ENCODE data around the gene PLK5.

PLK5 gene

GRCh38 chr19:1560286-1560882, 36.5 kb downstream of the PLK5 start:
- TF ChIP-seq RARB (CRISPR knock-in tag; IDR thresholded peaks at IDR 0.05) (no peak), PPARA (CRISPR knock-in tag; IDR thresholded peaks at IDR 0.05; ENCODE audit: borderline replicate concordance) (no peak), ZNF565 (CRISPR knock-in tag; conservative IDR thresholded peaks at IDR 0.05; ENCODE audit: low read depth) (no peak), ZFP30 (CRISPR knock-in tag; IDR thresholded peaks at IDR 0.05) (no peak), ISL1 (CRISPR knock-in tag; IDR thresholded peaks at IDR 0.05) (no peak), CSRNP3 (CRISPR knock-in tag; IDR thresholded peaks at IDR 0.05) (no peak)
- ATAC-seq: no peak

- TF ChIP-seq ZNF8 (CRISPR knock-in tag; IDR thresholded peaks at IDR 0.05): no peak
- no peak for TF ChIP-seq PATZ1 (CRISPR knock-in tag; IDR thresholded peaks at IDR 0.05; ENCODE audit: borderline replicate concordance)
- TF ChIP-seq ZNF70 (CRISPR knock-in tag; IDR thresholded peaks at IDR 0.05): no peak
- no peak for TF ChIP-seq ZNF565 (CRISPR knock-in tag; conservative IDR thresholded peaks at IDR 0.05; ENCODE audit: low read depth)
- no peak for TF ChIP-seq SNAI2 (CRISPR knock-in tag; IDR thresholded peaks at IDR 0.05)
- TF ChIP-seq CSRNP3 (CRISPR knock-in tag; IDR thresholded peaks at IDR 0.05): no peak
- TF ChIP-seq PPARA (CRISPR knock-in tag; IDR thresholded peaks at IDR 0.05; ENCODE audit: borderline replicate concordance): no peak
- TF ChIP-seq OSR1 (CRISPR knock-in tag; IDR thresholded peaks at IDR 0.05): no peak
- TF ChIP-seq TCF4 (CRISPR knock-in tag; IDR thresholded peaks at IDR 0.05; ENCODE audit: borderline replicate concordance): no peak
- no peak for TF ChIP-seq ISL1 (CRISPR knock-in tag; IDR thresholded peaks at IDR 0.05)
- no peak for TF ChIP-seq TSHZ2 (CRISPR knock-in tag; IDR thresholded peaks at IDR 0.05)
- no peak for ATAC-seq
Observed at GRCh38 chr19:1561236-1561842, 37.5 kb downstream of the PLK5 start.

GRCh38 chr19:1563251-1563650, 39.4 kb downstream of the PLK5 start:
- ATAC-seq: no peak
- TF ChIP-seq ZNF8 (CRISPR knock-in tag; IDR thresholded peaks at IDR 0.05): no peak
- TF ChIP-seq ZNF565 (CRISPR knock-in tag; conservative IDR thresholded peaks at IDR 0.05; ENCODE audit: low read depth): no peak
- no peak for TF ChIP-seq POU6F1 (CRISPR knock-in tag; IDR thresholded peaks at IDR 0.05; ENCODE audit: borderline replicate concordance, low read depth)
- no peak for TF ChIP-seq ZFP3 (CRISPR knock-in tag; IDR thresholded peaks at IDR 0.05)
- no peak for TF ChIP-seq CREB5 (CRISPR knock-in tag; IDR thresholded peaks at IDR 0.05; ENCODE audit: low read depth)
- TF ChIP-seq GLIS3 (CRISPR knock-in tag; IDR thresholded peaks at IDR 0.05): no peak
- TF ChIP-seq ISL1 (CRISPR knock-in tag; IDR thresholded peaks at IDR 0.05): no peak
- TF ChIP-seq PPARA (CRISPR knock-in tag; IDR thresholded peaks at IDR 0.05; ENCODE audit: borderline replicate concordance): no peak
- TF ChIP-seq ESRRG (CRISPR knock-in tag; IDR thresholded peaks at IDR 0.05): no peak
- no peak for TF ChIP-seq RARB (CRISPR knock-in tag; IDR thresholded peaks at IDR 0.05)
- no peak for TF ChIP-seq ARNTL (CRISPR knock-in tag; IDR thresholded peaks at IDR 0.05; ENCODE audit: borderline replicate concordance, low read depth)
- TF ChIP-seq TOX (CRISPR knock-in tag; IDR thresholded peaks at IDR 0.05; ENCODE audit: borderline replicate concordance): no peak
- TF ChIP-seq OSR1 (CRISPR knock-in tag; IDR thresholded peaks at IDR 0.05): no peak
- no peak for TF ChIP-seq PATZ1 (CRISPR knock-in tag; IDR thresholded peaks at IDR 0.05; ENCODE audit: borderline replicate concordance)
- TF ChIP-seq CSRNP3 (CRISPR knock-in tag; IDR thresholded peaks at IDR 0.05): no peak
- TF ChIP-seq ZFP30 (CRISPR knock-in tag; IDR thresholded peaks at IDR 0.05): no peak
- no peak for TF ChIP-seq ZNF70 (CRISPR knock-in tag; IDR thresholded peaks at IDR 0.05)
- no peak for TF ChIP-seq CSDC2 (CRISPR knock-in tag; IDR thresholded peaks at IDR 0.05)

Data from SK-N-SH treated with all-trans-retinoic acid at 6 μM for 48 hours (cell line).